Panc1 (cell line): ENCODE data around the gene PTPRE. TPM values are rescaled to one million over a fixed set of nuclear protein-coding genes. Genes with fewer than 3 reads are reported as not detected.

ENCODE experiments used
- ATAC-seq: fragments of 200-7000 bp; cut with Tn5 transposase; 2 replicates; pipeline ENCODE4 v1.9.1; 2020; ENCODE audit warnings: mild to moderate bottlenecking, moderate library complexity
- BruUV-seq: library from RNA; stranded (reverse); fragments of 400-500 nt; replicated peaks from 2 replicates; lab custom pipeline; 2021; lab: Mats Ljungman, UMichigan
- CTCF ChIA-PET: fragments of 300-600 bp; sonication (Branson Sonifier 250); formaldehyde crosslinking; loops from one replicate; lab custom pipeline; 2022; ENCODE audit warnings: antibody characterized with exemption; lab: Charles Lee
- POLR2A ChIA-PET: fragments of 300-600 bp; sonication (Branson Sonifier 250); formaldehyde crosslinking; loops from one replicate; lab custom pipeline; 2022; ENCODE audit warnings: antibody characterized with exemption; lab: Charles Lee
- DNase-seq: peaks from one replicate; pipeline ENCODE4 v3.0.0-alpha.2; 2010; ENCODE audit warnings: low read depth, low spot score
- H3K27ac ChIP-seq: 2 replicates; pipeline ENCODE4 v1.5.1; 2011; ENCODE audit warnings: mild to moderate bottlenecking, low read length, inconsistent platforms
- H3K27me3 ChIP-seq: fragments of 200-500 bp; sonication (Bioruptor generic); 2 replicates; pipeline ENCODE4 v1.6.0; 2014; ENCODE audit warnings: low read length, inconsistent platforms; ENCODE audit not compliant: control insufficient read depth, insufficient read depth
- H3K36me3 ChIP-seq: fragments of 200-500 bp; sonication (Bioruptor generic); 2 replicates; pipeline ENCODE4 v1.5.1; 2014; ENCODE audit warnings: inconsistent platforms, mild to moderate bottlenecking, low read length, moderate library complexity; ENCODE audit not compliant: control insufficient read depth, insufficient read depth
- H3K4me1 ChIP-seq: 2 replicates; pipeline ENCODE4 v1.5.1; 2011; ENCODE audit warnings: inconsistent platforms, mild to moderate bottlenecking, low read length, moderate library complexity; ENCODE audit not compliant: control insufficient read depth, insufficient read depth
- H3K4me3 ChIP-seq, 2 experiments: 2 replicates each; pipeline ENCODE4 v1.5.1; 2011 to 2012; ENCODE audit warnings: low read depth in 2 of 2, low read length in 2 of 2, mild to moderate bottlenecking in 2 of 2, inconsistent platforms in 1 of 2, moderate library complexity in 1 of 2
- H3K9me3 ChIP-seq: fragments of 200-500 bp; sonication (Bioruptor generic); 2 replicates; pipeline ENCODE4 v1.5.1; 2014; ENCODE audit warnings: low read depth, mild to moderate bottlenecking, inconsistent platforms, low read length, moderate library complexity; ENCODE audit not compliant: control insufficient read depth, insufficient read depth
- CTCF ChIP-seq: fragments of 450-650 bp; IDR thresholded peaks from 2 replicates; pipeline ENCODE4 v1.5.1; 2017; ENCODE audit warnings: mild to moderate bottlenecking
- POLR2AphosphoS5 ChIP-seq: IDR thresholded peaks from 2 replicates; pipeline ENCODE4 v1.6.1; 2012; ENCODE audit warnings: mild to moderate bottlenecking, low read depth, low read length, moderate library complexity
- REST ChIP-seq, 2 experiments: IDR thresholded peaks; 2 replicates each; pipeline ENCODE4 v1.6.1; 2011 to 2012; ENCODE audit warnings: low read depth in 2 of 2, control low read depth in 1 of 2, low read length in 1 of 2, mild to moderate bottlenecking in 1 of 2, moderate library complexity in 1 of 2; ENCODE audit not compliant: insufficient read depth in 1 of 2
- SIN3A ChIP-seq: IDR thresholded peaks from 2 replicates; pipeline ENCODE4 v1.6.1; 2012; ENCODE audit warnings: low read depth, mild to moderate bottlenecking, low read length, moderate library complexity, borderline replicate concordance; ENCODE audit not compliant: insufficient read depth
- TCF7L2 ChIP-seq: IDR thresholded peaks from 2 replicates; pipeline ENCODE4 v1.6.1; 2011; ENCODE audit warnings: mild to moderate bottlenecking, low read depth, low read length, inconsistent platforms
- in situ Hi-C: cut with HindIII; loops from 2 replicates; pipeline ENCODE4 v1.10.0; 2016; ENCODE audit warnings: low sequenced_read_pairs, low pct_unique_long_range_greater_than_20kb
- intact Hi-C: fragments of 100-400 bp; cut with micrococcal nuclease; formaldehyde crosslinking; loops from one replicate; pipeline ENCODE4 v1.10.0; 2022; ENCODE audit not compliant: unreplicated experiment
- total RNA-seq: library from RNA; stranded (reverse); gene quantifications from one replicate; pipeline ENCODE4 v1.2.1, GENCODE V29; 2021; ENCODE audit not compliant: unreplicated experiment

PTPRE gene
- total RNA-seq, 1 experiment from 2014 or later, result 0.44 TPM

- Histone ChIP-seq H3K9me3 (no peaks in the 10 kb centered on the region), H3K4me1 (no peaks in the 10 kb centered on the region), H3K4me3 (no peak overlapping the region), H3K36me3 (no peaks in the 10 kb centered on the region), H3K27me3 (peaks cover 26% of the 10 kb centered on the region), H3K27ac (no peak overlapping the region)
- BruUV-seq, result no TSS peak
- no peak for ATAC-seq
- CTCF ChIA-PET, result no interaction called here
- no peak for DNase-seq
- POLR2A ChIA-PET, result no interaction called here
- TF ChIP-seq CTCF (no peak), REST (IDR thresholded peaks at IDR 0.05; ENCODE audit: insufficient read depth in 1 of 2, low read depth in 2 of 2, low read length in 1 of 2) (no peak), TCF7L2 (no peak), POLR2AphosphoS5 (no peak), SIN3A (no peak)
- intact Hi-C loops, result no loop called here
- in situ Hi-C loops, result no loop called here
Observed at GRCh38 chr10:127880557-127880956, 26.3 kb upstream of the PTPRE start.

GRCh38 chr10:127881262-127881661, 25.6 kb upstream of the PTPRE start:
- in situ Hi-C loops (no loop called here), intact Hi-C loops (no loop called here)
- no peak overlapping the region for H3K4me3 ChIP-seq
- no peak for ATAC-seq
- peaks cover 19% of the 10 kb centered on the region for H3K27me3 ChIP-seq
- ChIA-PET CTCF (no interaction called here), POLR2A (no interaction called here)
- no peak for TF ChIP-seq POLR2AphosphoS5
- no peak for TF ChIP-seq CTCF
- H3K4me1 ChIP-seq, result no peaks in the 10 kb centered on the region
- BruUV-seq, result no TSS peak
- H3K36me3 ChIP-seq, result no peaks in the 10 kb centered on the region
- DNase-seq, result no peak
- H3K27ac ChIP-seq, result no peak overlapping the region
- H3K9me3 ChIP-seq, result no peaks in the 10 kb centered on the region
